WTC11 (cell line): Measurements from ENCODE around the gene CREB3L1. TPM values are rescaled to one million over a fixed set of nuclear protein-coding genes. Genes with fewer than 3 reads are reported as not detected.

ENCODE experiments used
- ATAC-seq: fragments of 200-7000 bp; cut with Tn5 transposase; 2 replicates; pipeline ENCODE4 v1.10.0; 2021; ENCODE audit warnings: mild to moderate bottlenecking, moderate library complexity
- CTCF ChIA-PET: fragments of 300-600 bp; sonication (Branson Sonifier 250); formaldehyde crosslinking; loops from one replicate; lab custom pipeline; 2021; ENCODE audit warnings: antibody characterized with exemption; lab: Charles Lee
- POLR2A ChIA-PET: fragments of 350-600 bp; sonication (Branson Sonifier 250); formaldehyde crosslinking; loops from one replicate; lab custom pipeline; 2021; ENCODE audit warnings: antibody characterized with exemption; lab: Charles Lee
- DNase-seq: peaks from one replicate; pipeline ENCODE4 v3.0.0; 2021; ENCODE audit warnings: low spot score
- H3K27ac Mint-ChIP-seq: 2 replicates; pipeline ENCODE4 v1.8.0; 2021; ENCODE audit warnings: mixed read lengths
- H3K27me3 Mint-ChIP-seq: 2 replicates; pipeline ENCODE4 v1.8.0; 2021; ENCODE audit warnings: low read depth, mild to moderate bottlenecking, moderate library complexity, mixed read lengths
- H3K36me3 Mint-ChIP-seq: 2 replicates; pipeline ENCODE4 v1.8.0; 2021; ENCODE audit warnings: mixed read lengths
- H3K4me1 Mint-ChIP-seq: 2 replicates; pipeline ENCODE4 v1.8.0; 2022; ENCODE audit warnings: mixed read lengths
- H3K4me3 Mint-ChIP-seq: 2 replicates; pipeline ENCODE4 v1.8.0; 2021; ENCODE audit warnings: mild to moderate bottlenecking, moderate library complexity, mixed read lengths
- H3K9me3 Mint-ChIP-seq: 2 replicates; pipeline ENCODE4 v1.8.0; 2021; ENCODE audit warnings: mixed read lengths
- CREB1 ChIP-seq: sonication (generic); formaldehyde crosslinking; IDR thresholded peaks from 2 replicates; pipeline ENCODE4 v1.8.0; 2023; ENCODE audit warnings: mild to moderate bottlenecking, missing genetic modification reagents
- ELF4 ChIP-seq: sonication (generic); formaldehyde crosslinking; IDR thresholded peaks from 2 replicates; pipeline ENCODE4 v1.8.1; 2022; ENCODE audit warnings: low read depth, mild to moderate bottlenecking, moderate library complexity, missing genetic modification reagents
- FOXK1 ChIP-seq: sonication (generic); formaldehyde crosslinking; IDR thresholded peaks from 2 replicates; pipeline ENCODE4 v1.8.0; 2022; ENCODE audit warnings: mild to moderate bottlenecking, moderate library complexity, missing genetic modification reagents
- FOXP1 ChIP-seq: sonication (generic); formaldehyde crosslinking; IDR thresholded peaks from 2 replicates; pipeline ENCODE4 v1.8.0; 2022; ENCODE audit warnings: missing genetic modification reagents, mild to moderate bottlenecking, moderate library complexity, borderline replicate concordance
- IRF2 ChIP-seq: sonication (generic); formaldehyde crosslinking; IDR thresholded peaks from 2 replicates; pipeline ENCODE4 v1.8.0; 2022; ENCODE audit warnings: low read depth, missing genetic modification reagents, borderline replicate concordance
- NFATC4 ChIP-seq: fragments of 250-450 bp; sonication (Bioruptor Pico); IDR thresholded peaks from 2 replicates; pipeline ENCODE4 v1.9.0; 2021; ENCODE audit warnings: mild to moderate bottlenecking
- RELA ChIP-seq: sonication (generic); formaldehyde crosslinking; IDR thresholded peaks from 2 replicates; pipeline ENCODE4 v1.8.1; 2022; ENCODE audit warnings: missing genetic modification reagents, mild to moderate bottlenecking, borderline replicate concordance
- RORB ChIP-seq: fragments of 250-450 bp; sonication (Bioruptor Pico); IDR thresholded peaks from 2 replicates; pipeline ENCODE4 v1.9.0; 2021; ENCODE audit warnings: mild to moderate bottlenecking
- SMAD3 ChIP-seq: sonication (generic); formaldehyde crosslinking; IDR thresholded peaks from 2 replicates; pipeline ENCODE4 v1.8.0; 2022; ENCODE audit warnings: missing genetic modification reagents, mild to moderate bottlenecking, borderline replicate concordance
- TEAD1 ChIP-seq: sonication (generic); formaldehyde crosslinking; IDR thresholded peaks from 2 replicates; pipeline ENCODE4 v1.8.0; 2022; ENCODE audit warnings: mild to moderate bottlenecking, missing genetic modification reagents
- ZNF138 ChIP-seq: sonication (generic); formaldehyde crosslinking; conservative IDR thresholded peaks from 2 replicates; pipeline ENCODE4 v1.8.1; 2022; ENCODE audit warnings: mild to moderate bottlenecking, moderate library complexity, missing genetic modification reagents
- ZNF317 ChIP-seq: sonication (generic); formaldehyde crosslinking; IDR thresholded peaks from 2 replicates; pipeline ENCODE4 v1.8.1; 2023; ENCODE audit warnings: low read depth, mild to moderate bottlenecking, moderate library complexity, missing genetic modification reagents, borderline replicate concordance
- total RNA-seq: library from RNA; stranded (reverse); gene quantifications from 3 replicates; pipeline ENCODE4 v1.2.3, GENCODE V29; 2021
- TF ChIP-seq, protein P1 (sequence below): sonication (generic); formaldehyde crosslinking; IDR thresholded peaks from 2 replicates; pipeline ENCODE4 v1.8.1; 2023; ENCODE audit warnings: mild to moderate bottlenecking, missing genetic modification reagents
- TF ChIP-seq, protein P2 (sequence below): sonication (generic); formaldehyde crosslinking; conservative IDR thresholded peaks from 2 replicates; pipeline ENCODE4 v1.8.1; 2022; ENCODE audit warnings: mild to moderate bottlenecking, missing genetic modification reagents
- TF ChIP-seq, protein P3 (sequence below): sonication (generic); formaldehyde crosslinking; IDR thresholded peaks from 2 replicates; pipeline ENCODE4 v1.8.1; 2023; ENCODE audit warnings: mild to moderate bottlenecking, missing genetic modification reagents, moderate library complexity
- TF ChIP-seq, protein P4 (sequence below): fragments of 250-450 bp; sonication (Bioruptor Pico); IDR thresholded peaks from 2 replicates; pipeline ENCODE4 v1.9.0; 2021; ENCODE audit warnings: mild to moderate bottlenecking, borderline replicate concordance
- TF ChIP-seq, protein P5 (sequence below): sonication (generic); formaldehyde crosslinking; IDR thresholded peaks from 2 replicates; pipeline ENCODE4 v1.8.0; 2022; ENCODE audit warnings: mild to moderate bottlenecking, missing genetic modification reagents
- TF ChIP-seq, protein P6 (sequence below): fragments of 250-450 bp; sonication (Bioruptor Pico); IDR thresholded peaks from 2 replicates; pipeline ENCODE4 v1.9.0; 2021; ENCODE audit warnings: moderate library complexity, mild to moderate bottlenecking, inconsistent platforms, borderline replicate concordance
- TF ChIP-seq, protein P7 (sequence below): sonication (generic); formaldehyde crosslinking; IDR thresholded peaks from 2 replicates; pipeline ENCODE4 v1.8.0; 2023; ENCODE audit warnings: missing genetic modification reagents
- TF ChIP-seq, protein P8 (sequence below): sonication (generic); formaldehyde crosslinking; IDR thresholded peaks from 2 replicates; pipeline ENCODE4 v1.8.1; 2023; ENCODE audit warnings: mild to moderate bottlenecking, missing genetic modification reagents, borderline replicate concordance

CREB3L1 gene
- total RNA-seq, 1 experiment from 2014 or later = 10.9 TPM

DNA sequence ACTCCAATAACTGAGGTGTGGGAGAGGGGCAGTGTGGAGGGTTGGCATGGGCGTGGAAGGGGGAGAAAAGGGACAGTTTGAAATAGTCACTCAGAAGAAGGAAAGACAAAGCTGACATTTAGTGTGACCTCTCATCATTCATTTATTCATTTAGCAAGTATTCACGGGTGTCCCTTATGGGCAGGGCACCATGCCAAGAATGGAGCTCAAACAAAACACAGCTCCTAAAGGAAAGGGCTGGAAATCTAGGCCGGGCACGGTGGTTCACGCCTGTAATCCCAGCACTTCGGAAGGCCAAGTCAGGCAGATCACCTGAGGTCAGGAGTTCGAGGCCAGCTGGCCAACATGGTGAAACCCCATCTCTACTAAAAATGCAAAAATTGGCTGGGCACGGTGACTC is 50.4 kb downstream of the CREB3L1 start (continued):
- TF ChIP-seq, protein P1, sequence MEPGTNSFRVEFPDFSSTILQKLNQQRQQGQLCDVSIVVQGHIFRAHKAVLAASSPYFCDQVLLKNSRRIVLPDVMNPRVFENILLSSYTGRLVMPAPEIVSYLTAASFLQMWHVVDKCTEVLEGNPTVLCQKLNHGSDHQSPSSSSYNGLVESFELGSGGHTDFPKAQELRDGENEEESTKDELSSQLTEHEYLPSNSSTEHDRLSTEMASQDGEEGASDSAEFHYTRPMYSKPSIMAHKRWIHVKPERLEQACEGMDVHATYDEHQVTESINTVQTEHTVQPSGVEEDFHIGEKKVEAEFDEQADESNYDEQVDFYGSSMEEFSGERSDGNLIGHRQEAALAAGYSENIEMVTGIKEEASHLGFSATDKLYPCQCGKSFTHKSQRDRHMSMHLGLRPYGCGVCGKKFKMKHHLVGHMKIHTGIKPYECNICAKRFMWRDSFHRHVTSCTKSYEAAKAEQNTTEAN = no peak
- TF ChIP-seq TEAD1 (CRISPR knock-in tag) = no peak
- TF ChIP-seq, protein P2, sequence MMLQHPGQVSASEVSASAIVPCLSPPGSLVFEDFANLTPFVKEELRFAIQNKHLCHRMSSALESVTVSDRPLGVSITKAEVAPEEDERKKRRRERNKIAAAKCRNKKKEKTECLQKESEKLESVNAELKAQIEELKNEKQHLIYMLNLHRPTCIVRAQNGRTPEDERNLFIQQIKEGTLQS = no peak
- no peak for TF ChIP-seq RELA
- TF ChIP-seq FOXK1 (CRISPR knock-in tag) = no peak
- TF ChIP-seq, all 79 proteins: peak for 0

DNA sequence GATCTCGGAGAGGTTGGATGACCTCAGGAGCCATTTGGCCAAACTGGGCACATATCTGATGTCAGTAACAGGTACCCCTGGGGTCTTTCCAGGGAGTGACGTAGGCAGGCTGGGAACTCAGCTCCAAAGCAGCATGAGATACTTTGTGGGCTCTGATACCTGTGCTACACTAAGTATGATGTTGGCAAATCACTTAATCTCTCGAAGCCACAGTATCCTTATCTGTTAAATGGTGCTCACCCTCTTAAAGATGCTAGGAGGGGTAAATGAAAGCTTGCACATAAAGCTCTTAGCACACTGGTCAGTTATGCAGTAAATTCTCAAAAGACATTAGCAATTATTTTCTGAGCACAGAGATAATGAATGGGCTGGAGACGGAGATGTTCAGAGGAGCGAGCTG is 52.7 kb downstream of the CREB3L1 start:
- no peak overlapping the region for H3K27ac Mint-ChIP-seq
- no peaks in the 10 kb centered on the region for H3K9me3 Mint-ChIP-seq
- ATAC-seq (no peak), DNase-seq (no peak)
- peaks cover 61% of the 10 kb centered on the region for H3K27me3 Mint-ChIP-seq
- no peaks in the 10 kb centered on the region for H3K36me3 Mint-ChIP-seq
- H3K4me3 Mint-ChIP-seq = peak overlapping the region; percentile 45
- H3K4me1 Mint-ChIP-seq = peaks cover 51% of the 10 kb centered on the region
- ChIA-PET POLR2A (interaction anchor here (1.1 to 1.7 kb wide), 3 partner anchors 9 to 87 kb away, joined by 4 to 7 read pairs (median 7); no protein-coding TSS in a partner anchor), CTCF (interaction anchor here (0.6 to 2.5 kb wide), 17 partner anchors 9 to 514 kb away, joined by 3 to 26 read pairs (median 6); partner anchors contain the start of gene DGKZ)
- TF ChIP-seq FOXP1 (no peak), ELF4 (CRISPR knock-in tag) (no peak), NFATC4 (CRISPR knock-in tag) (no peak), SMAD3 (CRISPR knock-in tag) (no peak), ZNF317 (CRISPR knock-in tag) (no peak), CREB1 (CRISPR knock-in tag) (no peak), ZNF138 (no peak), IRF2 (no peak), RORB (CRISPR knock-in tag) (no peak)
- TF ChIP-seq, protein P3, sequence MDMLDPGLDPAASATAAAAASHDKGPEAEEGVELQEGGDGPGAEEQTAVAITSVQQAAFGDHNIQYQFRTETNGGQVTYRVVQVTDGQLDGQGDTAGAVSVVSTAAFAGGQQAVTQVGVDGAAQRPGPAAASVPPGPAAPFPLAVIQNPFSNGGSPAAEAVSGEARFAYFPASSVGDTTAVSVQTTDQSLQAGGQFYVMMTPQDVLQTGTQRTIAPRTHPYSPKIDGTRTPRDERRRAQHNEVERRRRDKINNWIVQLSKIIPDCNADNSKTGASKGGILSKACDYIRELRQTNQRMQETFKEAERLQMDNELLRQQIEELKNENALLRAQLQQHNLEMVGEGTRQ = no peak
- TF ChIP-seq, protein P4, sequence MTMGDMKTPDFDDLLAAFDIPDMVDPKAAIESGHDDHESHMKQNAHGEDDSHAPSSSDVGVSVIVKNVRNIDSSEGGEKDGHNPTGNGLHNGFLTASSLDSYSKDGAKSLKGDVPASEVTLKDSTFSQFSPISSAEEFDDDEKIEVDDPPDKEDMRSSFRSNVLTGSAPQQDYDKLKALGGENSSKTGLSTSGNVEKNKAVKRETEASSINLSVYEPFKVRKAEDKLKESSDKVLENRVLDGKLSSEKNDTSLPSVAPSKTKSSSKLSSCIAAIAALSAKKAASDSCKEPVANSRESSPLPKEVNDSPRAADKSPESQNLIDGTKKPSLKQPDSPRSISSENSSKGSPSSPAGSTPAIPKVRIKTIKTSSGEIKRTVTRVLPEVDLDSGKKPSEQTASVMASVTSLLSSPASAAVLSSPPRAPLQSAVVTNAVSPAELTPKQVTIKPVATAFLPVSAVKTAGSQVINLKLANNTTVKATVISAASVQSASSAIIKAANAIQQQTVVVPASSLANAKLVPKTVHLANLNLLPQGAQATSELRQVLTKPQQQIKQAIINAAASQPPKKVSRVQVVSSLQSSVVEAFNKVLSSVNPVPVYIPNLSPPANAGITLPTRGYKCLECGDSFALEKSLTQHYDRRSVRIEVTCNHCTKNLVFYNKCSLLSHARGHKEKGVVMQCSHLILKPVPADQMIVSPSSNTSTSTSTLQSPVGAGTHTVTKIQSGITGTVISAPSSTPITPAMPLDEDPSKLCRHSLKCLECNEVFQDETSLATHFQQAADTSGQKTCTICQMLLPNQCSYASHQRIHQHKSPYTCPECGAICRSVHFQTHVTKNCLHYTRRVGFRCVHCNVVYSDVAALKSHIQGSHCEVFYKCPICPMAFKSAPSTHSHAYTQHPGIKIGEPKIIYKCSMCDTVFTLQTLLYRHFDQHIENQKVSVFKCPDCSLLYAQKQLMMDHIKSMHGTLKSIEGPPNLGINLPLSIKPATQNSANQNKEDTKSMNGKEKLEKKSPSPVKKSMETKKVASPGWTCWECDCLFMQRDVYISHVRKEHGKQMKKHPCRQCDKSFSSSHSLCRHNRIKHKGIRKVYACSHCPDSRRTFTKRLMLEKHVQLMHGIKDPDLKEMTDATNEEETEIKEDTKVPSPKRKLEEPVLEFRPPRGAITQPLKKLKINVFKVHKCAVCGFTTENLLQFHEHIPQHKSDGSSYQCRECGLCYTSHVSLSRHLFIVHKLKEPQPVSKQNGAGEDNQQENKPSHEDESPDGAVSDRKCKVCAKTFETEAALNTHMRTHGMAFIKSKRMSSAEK (CRISPR knock-in tag) = no peak
- TF ChIP-seq, protein P5, sequence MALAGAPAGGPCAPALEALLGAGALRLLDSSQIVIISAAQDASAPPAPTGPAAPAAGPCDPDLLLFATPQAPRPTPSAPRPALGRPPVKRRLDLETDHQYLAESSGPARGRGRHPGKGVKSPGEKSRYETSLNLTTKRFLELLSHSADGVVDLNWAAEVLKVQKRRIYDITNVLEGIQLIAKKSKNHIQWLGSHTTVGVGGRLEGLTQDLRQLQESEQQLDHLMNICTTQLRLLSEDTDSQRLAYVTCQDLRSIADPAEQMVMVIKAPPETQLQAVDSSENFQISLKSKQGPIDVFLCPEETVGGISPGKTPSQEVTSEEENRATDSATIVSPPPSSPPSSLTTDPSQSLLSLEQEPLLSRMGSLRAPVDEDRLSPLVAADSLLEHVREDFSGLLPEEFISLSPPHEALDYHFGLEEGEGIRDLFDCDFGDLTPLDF = no peak
- TF ChIP-seq, protein P1 = no peak
- TF ChIP-seq, protein P6, sequence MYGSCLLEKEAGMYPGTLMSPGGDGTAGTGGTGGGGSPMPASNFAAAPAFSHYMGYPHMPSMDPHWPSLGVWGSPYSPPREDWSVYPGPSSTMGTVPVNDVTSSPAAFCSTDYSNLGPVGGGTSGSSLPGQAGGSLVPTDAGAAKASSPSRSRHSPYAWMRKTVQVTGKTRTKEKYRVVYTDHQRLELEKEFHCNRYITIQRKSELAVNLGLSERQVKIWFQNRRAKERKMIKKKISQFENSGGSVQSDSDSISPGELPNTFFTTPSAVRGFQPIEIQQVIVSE (CRISPR knock-in tag) = no peak
- TF ChIP-seq, protein P7, sequence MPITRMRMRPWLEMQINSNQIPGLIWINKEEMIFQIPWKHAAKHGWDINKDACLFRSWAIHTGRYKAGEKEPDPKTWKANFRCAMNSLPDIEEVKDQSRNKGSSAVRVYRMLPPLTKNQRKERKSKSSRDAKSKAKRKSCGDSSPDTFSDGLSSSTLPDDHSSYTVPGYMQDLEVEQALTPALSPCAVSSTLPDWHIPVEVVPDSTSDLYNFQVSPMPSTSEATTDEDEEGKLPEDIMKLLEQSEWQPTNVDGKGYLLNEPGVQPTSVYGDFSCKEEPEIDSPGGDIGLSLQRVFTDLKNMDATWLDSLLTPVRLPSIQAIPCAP = no peak
- TF ChIP-seq, protein P8, sequence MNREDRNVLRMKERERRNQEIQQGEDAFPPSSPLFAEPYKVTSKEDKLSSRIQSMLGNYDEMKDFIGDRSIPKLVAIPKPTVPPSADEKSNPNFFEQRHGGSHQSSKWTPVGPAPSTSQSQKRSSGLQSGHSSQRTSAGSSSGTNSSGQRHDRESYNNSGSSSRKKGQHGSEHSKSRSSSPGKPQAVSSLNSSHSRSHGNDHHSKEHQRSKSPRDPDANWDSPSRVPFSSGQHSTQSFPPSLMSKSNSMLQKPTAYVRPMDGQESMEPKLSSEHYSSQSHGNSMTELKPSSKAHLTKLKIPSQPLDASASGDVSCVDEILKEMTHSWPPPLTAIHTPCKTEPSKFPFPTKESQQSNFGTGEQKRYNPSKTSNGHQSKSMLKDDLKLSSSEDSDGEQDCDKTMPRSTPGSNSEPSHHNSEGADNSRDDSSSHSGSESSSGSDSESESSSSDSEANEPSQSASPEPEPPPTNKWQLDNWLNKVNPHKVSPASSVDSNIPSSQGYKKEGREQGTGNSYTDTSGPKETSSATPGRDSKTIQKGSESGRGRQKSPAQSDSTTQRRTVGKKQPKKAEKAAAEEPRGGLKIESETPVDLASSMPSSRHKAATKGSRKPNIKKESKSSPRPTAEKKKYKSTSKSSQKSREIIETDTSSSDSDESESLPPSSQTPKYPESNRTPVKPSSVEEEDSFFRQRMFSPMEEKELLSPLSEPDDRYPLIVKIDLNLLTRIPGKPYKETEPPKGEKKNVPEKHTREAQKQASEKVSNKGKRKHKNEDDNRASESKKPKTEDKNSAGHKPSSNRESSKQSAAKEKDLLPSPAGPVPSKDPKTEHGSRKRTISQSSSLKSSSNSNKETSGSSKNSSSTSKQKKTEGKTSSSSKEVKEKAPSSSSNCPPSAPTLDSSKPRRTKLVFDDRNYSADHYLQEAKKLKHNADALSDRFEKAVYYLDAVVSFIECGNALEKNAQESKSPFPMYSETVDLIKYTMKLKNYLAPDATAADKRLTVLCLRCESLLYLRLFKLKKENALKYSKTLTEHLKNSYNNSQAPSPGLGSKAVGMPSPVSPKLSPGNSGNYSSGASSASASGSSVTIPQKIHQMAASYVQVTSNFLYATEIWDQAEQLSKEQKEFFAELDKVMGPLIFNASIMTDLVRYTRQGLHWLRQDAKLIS (CRISPR knock-in tag) = no peak
